HG03520 (cell line): ENCODE results near the gene MAU2.

ENCODE experiments used
- ATAC-seq: cut with Tn5 transposase; IDR thresholded peaks from one replicate; pipeline ENCODE4 v1.9.1; 2021; ENCODE audit warnings: mild to moderate bottlenecking, moderate library complexity; ENCODE audit not compliant: unreplicated experiment

MAU2 gene

GRCh38 chr19:19407633-19407930 lies 87.0 kb downstream of the MAU2 start:
- ATAC-seq: no peak
